G401 (cell line): ENCODE measurements around the gene B4GALT5. TPM values are rescaled to one million over a fixed set of nuclear protein-coding genes. Genes with fewer than 3 reads are reported as not detected.
"Not testable (repeated sequence)": the region's sequence is repeated elsewhere in the genome, so short reads cannot be mapped to it uniquely, and the experiment has no call there.

Experiments
- DNase-seq: peaks from one replicate; pipeline ENCODE4 v3.0.0-alpha.2; 2015; ENCODE audit warnings: low spot score
- in situ Hi-C: cut with HindIII; loops from 2 replicates; pipeline ENCODE4 v1.10.0; 2016; ENCODE audit warnings: low sequenced_read_pairs, mixed read lengths
- total RNA-seq: library from RNA; depleted of rRNA; stranded (reverse); fragments of >200 nt; shearing (Covaris generic); gene quantifications from 2 replicates; pipeline ENCODE4 v1.2.3, GENCODE V29; 2014

The B4GALT5 gene
- total RNA-seq, 1 experiment from 2014 or later, result 38.4 TPM

GRCh38 chr20:49636447-49636846 lies 77.2 kb downstream of the B4GALT5 start:
- peak; percentile 62 for DNase-seq
- in situ Hi-C loops, result no loop called here

GRCh38 chr20:49635866-49636265 lies 77.8 kb downstream of the B4GALT5 start:
- DNase-seq, result no peak
- in situ Hi-C loops, result no loop called here

- in situ Hi-C loops, result no loop called here
Measured at GRCh38 chr20:49635166-49635565, 78.5 kb downstream of the B4GALT5 start.

GRCh38 chr20:49634116-49634515 lies 79.6 kb downstream of the B4GALT5 start:
- DNase-seq, result no peak
- in situ Hi-C loops, result no loop called here

More at GRCh38 chr20:49635166-49635565, 78.5 kb downstream of the B4GALT5 start:
- DNase-seq, result no peak

- in situ Hi-C loops, result no loop called here
- no peak for DNase-seq
Measured at GRCh38 chr20:49633643-49634042, 80.0 kb downstream of the B4GALT5 start.

- in situ Hi-C loops, result no loop called here
- no peak for DNase-seq
Measured at GRCh38 chr20:49633023-49633422, 80.7 kb downstream of the B4GALT5 start.

- DNase-seq, result no peak
- in situ Hi-C loops, result no loop called here
Measured at GRCh38 chr20:49631856-49632418, 81.7 kb downstream of the B4GALT5 start.

- in situ Hi-C loops, result no loop called here
- DNase-seq, result no peak
Measured at GRCh38 chr20:49631061-49631716, 82.5 kb downstream of the B4GALT5 start.

GRCh38 chr20:49630396-49630951 lies 83.2 kb downstream of the B4GALT5 start:
- in situ Hi-C loops, result no loop called here
- DNase-seq, result no peak

- in situ Hi-C loops, result loop anchor here (10.0 kb wide), 1 partner anchor 235 kb away; no protein-coding TSS in a partner anchor
- no peak for DNase-seq
Measured at GRCh38 chr20:49629606-49630005, 84.1 kb downstream of the B4GALT5 start.

- in situ Hi-C loops, result loop anchor here (10.0 kb wide), 1 partner anchor 233 kb away; no protein-coding TSS in a partner anchor
- not testable (repeated sequence) for DNase-seq
Measured at GRCh38 chr20:49628280-49628679, 85.4 kb downstream of the B4GALT5 start.

GRCh38 chr20:49627329-49627761 lies 86.3 kb downstream of the B4GALT5 start:
- in situ Hi-C loops, result loop anchor here (10.0 kb wide), 1 partner anchor 233 kb away; no protein-coding TSS in a partner anchor
- DNase-seq, result no peak

- DNase-seq, result not testable (repeated sequence)
- in situ Hi-C loops, result loop anchor here (10.0 kb wide), 1 partner anchor 230 kb away; no protein-coding TSS in a partner anchor
Measured at GRCh38 chr20:49624988-49625387, 88.7 kb downstream of the B4GALT5 start.

GRCh38 chr20:49624317-49624716 lies 89.4 kb downstream of the B4GALT5 start:
- DNase-seq, result no peak
- in situ Hi-C loops, result loop anchor here (10.0 kb wide), 1 partner anchor 230 kb away; no protein-coding TSS in a partner anchor

GRCh38 chr20:49622243-49622642 lies 91.4 kb downstream of the B4GALT5 start:
- no peak for DNase-seq
- in situ Hi-C loops, result loop anchor here (10.0 kb wide), 1 partner anchor 227 kb away; no protein-coding TSS in a partner anchor

GRCh38 chr20:49620364-49621240 lies 93.1 kb downstream of the B4GALT5 start:
- in situ Hi-C loops, result loop anchor here (10.0 kb wide), 1 partner anchor 226 kb away; no protein-coding TSS in a partner anchor
- DNase-seq, result no peak

GRCh38 chr20:49619113-49620048 lies 94.3 kb downstream of the B4GALT5 start:
- in situ Hi-C loops, result loop anchor here (10.0 kb wide), 1 partner anchor 225 kb away; no protein-coding TSS in a partner anchor
- no peak for DNase-seq

GRCh38 chr20:49618289-49618688 lies 95.4 kb downstream of the B4GALT5 start:
- in situ Hi-C loops, result no loop called here
- DNase-seq, result no peak
